ENCODE data around the gene CHN2. TPM values are rescaled to one million over a fixed set of nuclear protein-coding genes. Genes with fewer than 3 reads are reported as not detected.

Gene CHN2
- total RNA-seq, 1 experiment from 2014 or later = 2.1 TPM

DNA sequence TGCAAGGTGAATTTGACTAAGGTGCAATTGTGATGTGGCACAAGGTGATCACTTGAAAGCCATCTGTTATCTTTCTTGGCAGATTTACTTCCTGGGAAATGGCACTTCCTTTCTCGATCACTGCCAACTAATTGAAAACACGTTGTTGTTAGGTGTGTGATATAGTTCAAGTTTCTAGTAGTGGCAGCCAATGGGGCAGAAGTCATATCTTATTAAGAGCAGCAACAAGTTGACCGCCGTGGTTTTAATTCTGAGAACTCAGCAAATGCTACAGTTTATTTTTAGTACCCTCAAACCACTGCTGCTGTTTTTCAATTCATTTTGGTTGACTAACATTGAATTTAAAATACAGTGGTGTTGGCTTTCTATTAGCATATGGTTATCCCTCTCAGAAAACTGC, 1.6 kb downstream of the CHN2 start:
- RAD21 ChIA-PET (ENCODE audit: low non-redundant PET in 1 of 2, low total read pairs in 2 of 2, uncharacterized antibody in 2 of 2, unreplicated experiment in 2 of 2) = no interaction called here
- H3K27me3 ChIP-seq (ENCODE audit: insufficient read depth, low read length) = 0 out of 2 replicates have a peak, but pooled peaks cover 7% of the 10 kb centered on the region
- H3K4me2 ChIP-seq (ENCODE audit: low read length) = no peak overlapping the region
- TF ChIP-seq ZNF274 (IDR thresholded peaks at IDR 0.05; ENCODE audit: low read depth, low read length) = no peak
- no peak for TF ChIP-seq POLR2AphosphoS5 (IDR thresholded peaks at IDR 0.05; ENCODE audit: low read depth, low read length)
- TF ChIP-seq EZH2 (IDR thresholded peaks at IDR 0.05) = no peak
- TF ChIP-seq POLR2A (IDR thresholded peaks at IDR 0.05; ENCODE audit: borderline replicate concordance, extremely low read depth, insufficient read depth, insufficient read length) = no peak
- no peak for TF ChIP-seq ZFX (IDR thresholded peaks at IDR 0.05)
- no peak for TF ChIP-seq ELF1 (IDR thresholded peaks at IDR 0.05; ENCODE audit: borderline replicate concordance, low read depth)
- TF ChIP-seq, protein P1, sequence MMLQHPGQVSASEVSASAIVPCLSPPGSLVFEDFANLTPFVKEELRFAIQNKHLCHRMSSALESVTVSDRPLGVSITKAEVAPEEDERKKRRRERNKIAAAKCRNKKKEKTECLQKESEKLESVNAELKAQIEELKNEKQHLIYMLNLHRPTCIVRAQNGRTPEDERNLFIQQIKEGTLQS (IDR thresholded peaks at IDR 0.05) = no peak
- TF ChIP-seq EZH2phosphoT487 (IDR thresholded peaks at IDR 0.05; ENCODE audit: borderline replicate concordance) = no peak
- TF ChIP-seq, protein P2, sequence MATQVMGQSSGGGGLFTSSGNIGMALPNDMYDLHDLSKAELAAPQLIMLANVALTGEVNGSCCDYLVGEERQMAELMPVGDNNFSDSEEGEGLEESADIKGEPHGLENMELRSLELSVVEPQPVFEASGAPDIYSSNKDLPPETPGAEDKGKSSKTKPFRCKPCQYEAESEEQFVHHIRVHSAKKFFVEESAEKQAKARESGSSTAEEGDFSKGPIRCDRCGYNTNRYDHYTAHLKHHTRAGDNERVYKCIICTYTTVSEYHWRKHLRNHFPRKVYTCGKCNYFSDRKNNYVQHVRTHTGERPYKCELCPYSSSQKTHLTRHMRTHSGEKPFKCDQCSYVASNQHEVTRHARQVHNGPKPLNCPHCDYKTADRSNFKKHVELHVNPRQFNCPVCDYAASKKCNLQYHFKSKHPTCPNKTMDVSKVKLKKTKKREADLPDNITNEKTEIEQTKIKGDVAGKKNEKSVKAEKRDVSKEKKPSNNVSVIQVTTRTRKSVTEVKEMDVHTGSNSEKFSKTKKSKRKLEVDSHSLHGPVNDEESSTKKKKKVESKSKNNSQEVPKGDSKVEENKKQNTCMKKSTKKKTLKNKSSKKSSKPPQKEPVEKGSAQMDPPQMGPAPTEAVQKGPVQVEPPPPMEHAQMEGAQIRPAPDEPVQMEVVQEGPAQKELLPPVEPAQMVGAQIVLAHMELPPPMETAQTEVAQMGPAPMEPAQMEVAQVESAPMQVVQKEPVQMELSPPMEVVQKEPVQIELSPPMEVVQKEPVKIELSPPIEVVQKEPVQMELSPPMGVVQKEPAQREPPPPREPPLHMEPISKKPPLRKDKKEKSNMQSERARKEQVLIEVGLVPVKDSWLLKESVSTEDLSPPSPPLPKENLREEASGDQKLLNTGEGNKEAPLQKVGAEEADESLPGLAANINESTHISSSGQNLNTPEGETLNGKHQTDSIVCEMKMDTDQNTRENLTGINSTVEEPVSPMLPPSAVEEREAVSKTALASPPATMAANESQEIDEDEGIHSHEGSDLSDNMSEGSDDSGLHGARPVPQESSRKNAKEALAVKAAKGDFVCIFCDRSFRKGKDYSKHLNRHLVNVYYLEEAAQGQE (IDR thresholded peaks at IDR 0.05; ENCODE audit: low read depth) = no peak
- no peak for TF ChIP-seq FOSL1 (IDR thresholded peaks at IDR 0.05; ENCODE audit: low read depth)
- POLR2A ChIA-PET = no interaction called here
- no peak overlapping the region for H2AFZ ChIP-seq (ENCODE audit: low read depth, low read length, poor library complexity, severe bottlenecking)
- no TSS peak for BruUV-seq (replicated peaks)
- ATAC-seq (no peak), DNase-seq (ENCODE audit: low read depth, low spot score) (no peak)
- H3K79me2 ChIP-seq (ENCODE audit: insufficient read depth, low read length) = no peaks in the 10 kb centered on the region
- no peaks in the 10 kb centered on the region for H3K36me3 ChIP-seq (ENCODE audit: control insufficient read depth in 1 of 2, insufficient read depth in 2 of 2, low read length in 2 of 2)
- H3K4me3 ChIP-seq (replicated peaks in 1 of 2; ENCODE audit: low read depth in 1 of 2, low read length in 2 of 2) = no peak overlapping the region
- no peaks in the 10 kb centered on the region for H4K20me1 ChIP-seq (ENCODE audit: insufficient read depth)
- peaks cover 0 to 6% of the 10 kb centered on the region in 2 experiments; a peak in 1 of 4 replicates for H3K4me1 ChIP-seq (ENCODE audit: control insufficient read depth in 1 of 2, insufficient read depth in 2 of 2, low read length in 2 of 2)
- H3K9me3 ChIP-seq (ENCODE audit: control insufficient read depth in 1 of 2, insufficient read depth in 1 of 2, low read depth in 1 of 2, low read length in 2 of 2) = no peaks in the 10 kb centered on the region
- no peak overlapping the region for H3K9ac ChIP-seq (ENCODE audit: low read length)
- H3K27ac ChIP-seq (ENCODE audit: low read depth, low read length) = no peak overlapping the region
- no peaks in the 10 kb centered on the region for H3K9me2 ChIP-seq (ENCODE audit: insufficient read depth)
- intact Hi-C loops (cut with micrococcal nuclease) = loop anchor here (10.0 kb wide), 1 partner anchor 149 kb away; no protein-coding TSS in a partner anchor
- CTCF ChIA-PET = interaction anchor here (1.1 kb wide), 1 partner anchor 89 kb away, joined by 3 read pairs; no protein-coding TSS in a partner anchor

Measured in HCT116 (cell line).